Measurements from ENCODE around the gene F8.
"Not testable (repeated sequence)": the region's sequence is repeated elsewhere in the genome, so short reads cannot be mapped to it uniquely, and the experiment has no call there.

The F8 gene

GRCh38 chrX:154873329-154873728 is 149.2 kb downstream of the F8 start:
- TF ChIP-seq CTCF (IDR thresholded peaks at IDR 0.05; ENCODE audit: control insufficient read depth, insufficient read depth, low read depth, low read length, missing control alignments), result no peak
- no peak overlapping the region for H3K4me3 ChIP-seq (ENCODE audit: control insufficient read depth, low read depth, low read length)
- no peak for DNase-seq (ENCODE audit: low read depth)

DNA sequence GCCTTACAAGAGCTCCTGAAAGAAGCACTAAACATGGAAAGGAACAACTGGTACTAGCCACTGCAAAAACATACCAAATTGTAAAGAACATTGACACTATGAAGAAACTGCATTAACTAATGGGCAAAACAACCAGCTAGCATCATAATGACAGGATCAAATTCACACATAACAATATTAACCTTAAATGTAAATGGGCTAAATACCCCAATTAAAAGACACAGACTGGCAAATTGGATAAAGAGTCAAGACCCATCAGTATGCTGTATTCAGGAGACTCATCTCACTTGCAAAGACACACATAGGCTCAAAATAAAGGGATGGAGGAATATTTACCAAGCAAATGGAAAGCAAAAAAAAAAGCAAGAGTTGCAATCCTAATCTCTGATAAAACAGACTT is 154.0 kb downstream of the F8 start:
- DNase-seq (ENCODE audit: low read depth); H3K4me3 ChIP-seq (ENCODE audit: control insufficient read depth, low read depth, low read length): not testable (repeated sequence)

DNA sequence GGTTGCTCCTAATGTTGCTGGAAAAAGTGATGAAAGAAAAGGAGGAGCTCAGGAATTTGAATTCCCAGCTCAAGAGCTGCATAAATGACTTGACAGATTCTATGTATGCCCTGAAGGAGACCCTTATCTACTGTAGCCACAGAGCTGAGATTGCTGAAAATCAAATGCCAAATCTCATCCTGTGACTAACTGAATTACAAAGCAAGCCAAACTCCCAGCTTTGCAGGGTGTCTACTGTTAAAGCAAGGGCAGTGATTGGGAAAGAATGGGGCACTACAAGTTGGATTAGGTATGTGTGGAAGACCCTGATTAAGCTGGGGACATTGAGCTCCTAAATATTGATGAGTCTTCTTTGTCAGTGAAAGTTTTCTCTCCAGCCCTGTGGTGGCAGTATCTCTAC is 167.3 kb downstream of the F8 start:
- H3K4me3 ChIP-seq (ENCODE audit: control insufficient read depth, low read depth, low read length), result no peak overlapping the region
- no peak for DNase-seq (ENCODE audit: low read depth)
- no peak for TF ChIP-seq CTCF (IDR thresholded peaks at IDR 0.05; ENCODE audit: control insufficient read depth, insufficient read depth, low read depth, low read length, missing control alignments)

GRCh38 chrX:154850957-154851611 is 171.4 kb downstream of the F8 start:
- TF ChIP-seq CTCF (IDR thresholded peaks at IDR 0.05; ENCODE audit: control insufficient read depth, insufficient read depth, low read depth, low read length, missing control alignments), result no peak
- DNase-seq (ENCODE audit: low read depth), result no peak
- H3K4me3 ChIP-seq (ENCODE audit: control insufficient read depth, low read depth, low read length), result no peak overlapping the region

DNA sequence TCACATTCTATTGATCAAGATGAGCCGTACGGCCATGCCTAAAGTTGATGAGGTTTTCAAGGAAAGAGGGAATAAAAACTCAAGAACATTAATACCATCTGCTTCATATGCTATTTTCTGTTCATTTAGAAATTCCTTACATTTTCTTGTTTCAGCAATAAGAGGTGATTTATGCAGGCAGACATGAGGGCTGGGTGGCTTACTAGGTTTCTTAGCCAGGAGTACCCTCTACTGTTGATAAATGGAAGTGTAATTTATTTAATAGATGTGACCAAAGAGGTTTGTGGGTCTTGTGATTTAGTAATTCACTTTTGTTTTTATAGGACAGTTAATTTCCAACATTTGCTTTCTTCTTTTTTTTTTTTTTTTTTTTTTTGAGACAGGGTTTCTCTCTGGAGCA is 181.7 kb downstream of the F8 start:
- DNase-seq (ENCODE audit: low read depth), result peak; percentile 41
- TF ChIP-seq CTCF (IDR thresholded peaks at IDR 0.05; ENCODE audit: control insufficient read depth, insufficient read depth, low read depth, low read length, missing control alignments), result peak; percentile 52
- no peak overlapping the region for H3K4me3 ChIP-seq (ENCODE audit: control insufficient read depth, low read depth, low read length)

- no peak overlapping the region for H3K4me3 ChIP-seq (ENCODE audit: control insufficient read depth, low read depth, low read length)
- DNase-seq (ENCODE audit: low read depth), result no peak
- TF ChIP-seq CTCF (IDR thresholded peaks at IDR 0.05; ENCODE audit: control insufficient read depth, insufficient read depth, low read depth, low read length, missing control alignments), result no peak
Measured at GRCh38 chrX:154836163-154836562, 186.4 kb downstream of the F8 start.

DNA sequence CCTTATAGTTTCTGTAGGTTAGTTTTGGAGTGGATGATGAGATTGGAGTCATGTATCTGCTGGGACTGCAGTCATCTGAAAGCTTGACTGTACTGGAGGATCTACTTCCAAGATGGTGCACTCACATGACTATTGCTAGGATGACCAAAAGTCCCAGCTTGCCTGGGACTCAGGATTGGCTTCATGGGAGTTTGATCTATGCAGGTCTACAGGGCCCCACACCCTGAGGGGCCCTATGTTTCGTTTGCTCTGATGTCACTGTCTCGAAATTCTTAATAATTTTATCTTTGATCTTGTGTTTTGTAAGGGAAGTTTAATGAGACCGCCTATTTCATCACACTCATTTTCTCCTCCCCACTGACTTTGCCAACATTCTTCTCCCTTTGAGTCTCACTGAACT is 188.0 kb downstream of the F8 start, which contains the start of gene SMIM9:
SMIM9 (minus strand) TSS at position 101 of the 400 bp plus-strand sequence. CDS start 3,806 bp downstream, outside the sequence.
- no peak for DNase-seq (ENCODE audit: low read depth)
- H3K4me3 ChIP-seq (ENCODE audit: control insufficient read depth, low read depth, low read length), result no peak within 1 kb of the TSS
- TF ChIP-seq CTCF (IDR thresholded peaks at IDR 0.05; ENCODE audit: control insufficient read depth, insufficient read depth, low read depth, low read length, missing control alignments), result no peak

Data from AG09309 (cell line).